Testis (tissue), 2 donors: ENCODE data around the gene SMAD1.
"Not testable (repeated sequence)": the region's sequence is repeated elsewhere in the genome, so short reads cannot be mapped to it uniquely, and the experiment has no call there.

ENCODE experiments used
- CTCF ChIP-seq, 3 experiments: fragments of 450-650 bp in 2 of 3; fragments of 200-600 bp in 1 of 3; sonication (generic) in 1 of 3; IDR thresholded peaks; one replicate each; pipeline ENCODE4 v1.5.1; 2016 to 2019; ENCODE audit warnings: antibody characterized with exemption in 3 of 3, mild to moderate bottlenecking in 2 of 3, moderate library complexity in 1 of 3
- POLR2A ChIP-seq: fragments of 450-650 bp; IDR thresholded peaks from one replicate; pipeline ENCODE4 v1.6.1; 2017; ENCODE audit warnings: antibody characterized with exemption, mild to moderate bottlenecking, moderate library complexity

GRCh38 chr4:145574546-145574945, 92.9 kb downstream of the SMAD1 start:
- TF ChIP-seq CTCF (IDR thresholded peaks at IDR 0.05); POLR2A: not testable (repeated sequence)
